Measurements from ENCODE around the gene SLX4.

- TF ChIP-seq EZH2phosphoT487 (IDR thresholded peaks at IDR 0.05; ENCODE audit: insufficient read depth, low read depth) (no peak), EZH2 (IDR thresholded peaks at IDR 0.05; ENCODE audit: insufficient read depth, poor library complexity, severe bottlenecking) (no peak)
Measured at GRCh38 chr16:3534126-3534525, 77.3 kb downstream of the SLX4 start.

Measured in GM23248 (cell line).